Hematopoietic multipotent progenitor cell treated with erythropoietin and hydrocortisone succinate and interleukin-3 and kit ligand, for 4 days (in vitro differentiated cells): ENCODE data around the gene LRRC45.

ENCODE experiments used
- DNase-seq: peaks from one replicate; pipeline ENCODE4 v3.0.0-alpha.2; 2015

LRRC45 gene

GRCh38 chr17:81994593-81995462 lies 28.3 kb upstream of the LRRC45 start:
- no peak for DNase-seq

- DNase-seq: no peak
Observed at GRCh38 chr17:81995463-81996231, 27.5 kb upstream of the LRRC45 start.

GRCh38 chr17:81996232-81996756 lies 26.8 kb upstream of the LRRC45 start:
- no peak for DNase-seq

GRCh38 chr17:81996757-81997441 lies 26.2 kb upstream of the LRRC45 start:
- no peak for DNase-seq

- DNase-seq: no peak
Observed at GRCh38 chr17:81998212-81998611, 24.9 kb upstream of the LRRC45 start.

- DNase-seq: no peak
Observed at GRCh38 chr17:81998691-81999438, 24.2 kb upstream of the LRRC45 start.

- DNase-seq: no peak
Observed at GRCh38 chr17:81999587-81999975, 23.5 kb upstream of the LRRC45 start.

GRCh38 chr17:81999976-82000802 lies 22.9 kb upstream of the LRRC45 start:
- DNase-seq: no peak

- no peak for DNase-seq
Observed at GRCh38 chr17:82000803-82001570, 22.1 kb upstream of the LRRC45 start.

GRCh38 chr17:82001571-82002056 lies 21.5 kb upstream of the LRRC45 start:
- DNase-seq: no peak

GRCh38 chr17:82003411-82004381 lies 19.4 kb upstream of the LRRC45 start:
- DNase-seq: no peak

- DNase-seq: no peak
Observed at GRCh38 chr17:82004517-82005455, 18.3 kb upstream of the LRRC45 start.

GRCh38 chr17:82005701-82006348 lies 17.3 kb upstream of the LRRC45 start:
- no peak for DNase-seq

GRCh38 chr17:82006468-82007227 lies 16.5 kb upstream of the LRRC45 start:
- DNase-seq: no peak

- DNase-seq: no peak
Observed at GRCh38 chr17:82007228-82007494, 15.9 kb upstream of the LRRC45 start.

GRCh38 chr17:82007495-82008257 lies 15.4 kb upstream of the LRRC45 start:
- DNase-seq: no peak
